ENCODE results near the gene SLC48A1. TPM values are rescaled to one million over a fixed set of nuclear protein-coding genes. Genes with fewer than 3 reads are reported as not detected.

Gene SLC48A1
- total RNA-seq, 1 experiment from 2014 or later, result 4.3 TPM

GRCh38 chr12:47791874-47792273 is 18.8 kb downstream of the SLC48A1 start:
- no peaks in the 10 kb centered on the region for H3K9me3 ChIP-seq (replicated peaks)

GRCh38 chr12:47793015-47793681 is 20.1 kb downstream of the SLC48A1 start:
- H3K27me3 ChIP-seq (replicated peaks), result no peaks in the 10 kb centered on the region
- H3K4me3 ChIP-seq, result no peak overlapping the region
- no peak for DNase-seq (ENCODE audit: low read depth in 1 of 2, low spot score in 2 of 2)
- H3K27ac ChIP-seq, result no peak overlapping the region
- H3K36me3 ChIP-seq, result peaks cover 91% of the 10 kb centered on the region
- H3K4me1 ChIP-seq (replicated peaks), result no peaks in the 10 kb centered on the region
- no peaks in the 10 kb centered on the region for H3K9me3 ChIP-seq (replicated peaks)

More at GRCh38 chr12:47791874-47792273, 18.8 kb downstream of the SLC48A1 start:
- Histone ChIP-seq H3K36me3 (peaks cover 92% of the 10 kb centered on the region), H3K27me3 (replicated peaks) (no peaks in the 10 kb centered on the region), H3K27ac (no peak overlapping the region), H3K4me3 (no peak overlapping the region), H3K4me1 (replicated peaks) (no peaks in the 10 kb centered on the region)
- no peak for DNase-seq (ENCODE audit: low read depth in 1 of 2, low spot score in 2 of 2)

GRCh38 chr12:47794679-47795078 is 21.6 kb downstream of the SLC48A1 start:
- Histone ChIP-seq H3K27ac (no peak overlapping the region), H3K9me3 (replicated peaks) (no peaks in the 10 kb centered on the region), H3K27me3 (replicated peaks) (no peaks in the 10 kb centered on the region), H3K4me3 (no peak overlapping the region), H3K4me1 (replicated peaks) (no peaks in the 10 kb centered on the region), H3K36me3 (peaks cover 91% of the 10 kb centered on the region)
- DNase-seq (ENCODE audit: low read depth in 1 of 2, low spot score in 2 of 2), result no peak

- Histone ChIP-seq H3K9me3 (replicated peaks) (no peaks in the 10 kb centered on the region), H3K27me3 (replicated peaks) (no peaks in the 10 kb centered on the region), H3K4me3 (no peak overlapping the region), H3K36me3 (peaks cover 91% of the 10 kb centered on the region), H3K27ac (no peak overlapping the region), H3K4me1 (replicated peaks) (no peaks in the 10 kb centered on the region)
- no peak for DNase-seq (ENCODE audit: low read depth in 1 of 2, low spot score in 2 of 2)
Measured at GRCh38 chr12:47795121-47795813, 22.2 kb downstream of the SLC48A1 start.

GRCh38 chr12:47795814-47796411 is 22.9 kb downstream of the SLC48A1 start:
- no peaks in the 10 kb centered on the region for H3K9me3 ChIP-seq (replicated peaks)
- H3K36me3 ChIP-seq, result peaks cover 91% of the 10 kb centered on the region
- no peaks in the 10 kb centered on the region for H3K27me3 ChIP-seq (replicated peaks)
- no peak overlapping the region for H3K4me3 ChIP-seq
- no peaks in the 10 kb centered on the region for H3K4me1 ChIP-seq (replicated peaks)
- no peak overlapping the region for H3K27ac ChIP-seq
- DNase-seq (ENCODE audit: low read depth in 1 of 2, low spot score in 2 of 2), result no peak

- DNase-seq (ENCODE audit: low read depth in 1 of 2, low spot score in 2 of 2), result no peak
- H3K9me3 ChIP-seq (replicated peaks), result no peaks in the 10 kb centered on the region
- H3K4me3 ChIP-seq, result no peak overlapping the region
- no peak overlapping the region for H3K27ac ChIP-seq
- H3K36me3 ChIP-seq, result peaks cover 94% of the 10 kb centered on the region
- H3K4me1 ChIP-seq (replicated peaks), result no peaks in the 10 kb centered on the region
- no peaks in the 10 kb centered on the region for H3K27me3 ChIP-seq (replicated peaks)
Measured at GRCh38 chr12:47797441-47797840, 24.4 kb downstream of the SLC48A1 start.

GRCh38 chr12:47798382-47798948 is 25.4 kb downstream of the SLC48A1 start:
- H3K27me3 ChIP-seq (replicated peaks), result no peaks in the 10 kb centered on the region
- H3K36me3 ChIP-seq, result peaks cover 97% of the 10 kb centered on the region
- H3K4me1 ChIP-seq (replicated peaks), result no peaks in the 10 kb centered on the region
- no peak overlapping the region for H3K4me3 ChIP-seq
- H3K27ac ChIP-seq, result no peak overlapping the region
- no peak for DNase-seq (ENCODE audit: low read depth in 1 of 2, low spot score in 2 of 2)
- no peaks in the 10 kb centered on the region for H3K9me3 ChIP-seq (replicated peaks)

GRCh38 chr12:47799357-47799955 is 26.4 kb downstream of the SLC48A1 start:
- Histone ChIP-seq H3K27me3 (replicated peaks) (no peaks in the 10 kb centered on the region), H3K36me3 (peaks cover 95% of the 10 kb centered on the region), H3K4me3 (no peak overlapping the region), H3K9me3 (replicated peaks) (no peaks in the 10 kb centered on the region), H3K4me1 (replicated peaks) (no peaks in the 10 kb centered on the region), H3K27ac (no peak overlapping the region)
- DNase-seq (ENCODE audit: low read depth in 1 of 2, low spot score in 2 of 2), result no peak

GRCh38 chr12:47800582-47800981 is 27.5 kb downstream of the SLC48A1 start:
- Histone ChIP-seq H3K27me3 (replicated peaks) (no peaks in the 10 kb centered on the region), H3K4me3 (no peak overlapping the region), H3K27ac (no peak overlapping the region), H3K36me3 (peaks cover 95% of the 10 kb centered on the region), H3K9me3 (replicated peaks) (no peaks in the 10 kb centered on the region), H3K4me1 (replicated peaks) (peaks cover 6% of the 10 kb centered on the region)
- no peak for DNase-seq (ENCODE audit: low read depth in 1 of 2, low spot score in 2 of 2)

- Histone ChIP-seq H3K4me1 (replicated peaks) (peaks cover 14% of the 10 kb centered on the region), H3K27ac (no peak overlapping the region), H3K4me3 (no peak overlapping the region), H3K36me3 (peaks cover 95% of the 10 kb centered on the region), H3K27me3 (replicated peaks) (no peaks in the 10 kb centered on the region), H3K9me3 (replicated peaks) (no peaks in the 10 kb centered on the region)
- no peak for DNase-seq (ENCODE audit: low read depth in 1 of 2, low spot score in 2 of 2)
Measured at GRCh38 chr12:47801170-47801903, 28.3 kb downstream of the SLC48A1 start.

GRCh38 chr12:47801904-47802246 is 28.8 kb downstream of the SLC48A1 start:
- DNase-seq (ENCODE audit: low read depth in 1 of 2, low spot score in 2 of 2), result no peak
- Histone ChIP-seq H3K36me3 (peaks cover 92% of the 10 kb centered on the region), H3K4me3 (no peak overlapping the region), H3K9me3 (replicated peaks) (no peaks in the 10 kb centered on the region), H3K27me3 (replicated peaks) (no peaks in the 10 kb centered on the region), H3K27ac (no peak overlapping the region), H3K4me1 (replicated peaks) (peaks cover 15% of the 10 kb centered on the region)

GRCh38 chr12:47802312-47802711 is 29.3 kb downstream of the SLC48A1 start:
- no peak overlapping the region for H3K27ac ChIP-seq
- no peaks in the 10 kb centered on the region for H3K9me3 ChIP-seq (replicated peaks)
- H3K4me1 ChIP-seq (replicated peaks), result peaks cover 15% of the 10 kb centered on the region
- no peak for DNase-seq (ENCODE audit: low read depth in 1 of 2, low spot score in 2 of 2)
- H3K27me3 ChIP-seq (replicated peaks), result no peaks in the 10 kb centered on the region
- H3K36me3 ChIP-seq, result peaks cover 89% of the 10 kb centered on the region
- H3K4me3 ChIP-seq, result no peak overlapping the region

GRCh38 chr12:47803191-47803875 is 30.3 kb downstream of the SLC48A1 start:
- Histone ChIP-seq H3K36me3 (peaks cover 83% of the 10 kb centered on the region), H3K4me3 (no peak overlapping the region), H3K9me3 (replicated peaks) (no peaks in the 10 kb centered on the region), H3K4me1 (replicated peaks) (peaks cover 23% of the 10 kb centered on the region), H3K27ac (no peak overlapping the region), H3K27me3 (replicated peaks) (no peaks in the 10 kb centered on the region)
- no peak for DNase-seq (ENCODE audit: low read depth in 1 of 2, low spot score in 2 of 2)

Measured in SJSA1 (cell line).